ENCODE measurements around the gene MED28. TPM values are rescaled to one million over a fixed set of nuclear protein-coding genes. Genes with fewer than 3 reads are reported as not detected.

The MED28 gene
- polyA plus RNA-seq, 1 of the 3 experiments (the other 2 are of a cell fraction) = 7.5 TPM

DNA sequence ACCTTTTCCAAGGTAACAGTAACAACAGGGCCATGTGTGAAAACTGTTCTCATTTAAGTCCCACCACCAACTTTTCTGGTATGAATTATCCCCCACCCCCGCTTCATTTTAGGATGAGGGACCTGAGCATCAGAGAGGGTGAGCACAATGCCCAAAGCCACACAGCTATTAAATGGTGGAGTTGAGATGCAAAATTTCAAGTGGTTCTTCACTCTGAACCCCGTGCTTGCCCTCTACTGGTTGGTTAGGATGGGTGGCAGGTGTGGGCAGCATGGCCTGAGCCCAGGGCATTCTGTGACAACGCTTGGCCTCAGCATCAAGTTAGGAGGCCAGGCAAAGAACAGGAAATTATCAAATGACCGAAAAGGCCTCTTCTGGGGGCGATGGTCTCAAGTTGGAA, 33.5 kb downstream of the MED28 start:
- Histone ChIP-seq H4K20me1 (ENCODE audit: insufficient read depth) (no peaks in the 10 kb centered on the region), H3F3A (replicated peaks; ENCODE audit: insufficient read depth) (no peaks in the 10 kb centered on the region), H3K4me2 (no peak overlapping the region), H3K36me3 (replicated peaks in 1 of 2; ENCODE audit: control insufficient read depth in 1 of 2, insufficient read depth in 2 of 2, low read length in 1 of 2) (no peaks in the 10 kb centered on the region), H3K27me3 (ENCODE audit: insufficient read depth) (no peaks in the 10 kb centered on the region), H3K9ac (no peak overlapping the region), H3K79me2 (ENCODE audit: insufficient read depth) (no peaks in the 10 kb centered on the region), H3K4me1 (ENCODE audit: control insufficient read depth in 1 of 2, insufficient read depth in 2 of 2, low read depth in 1 of 2, low read length in 1 of 2) (no peaks in the 10 kb centered on the region), H3K9me3 (no peaks in the 10 kb centered on the region), H3K27ac (ENCODE audit: low read depth in 2 of 2, low read length in 1 of 2) (no peak overlapping the region), H2AFZ (ENCODE audit: low read depth) (no peak overlapping the region), H3K4me3 (ENCODE audit: low read depth in 2 of 2, low read length in 1 of 2) (no peak overlapping the region), H3K9me2 (no peaks in the 10 kb centered on the region)
- no peak for DNase-seq
- WGBS (ENCODE audit: low lambda C conversion rate) = 73% methylated on average over 5 of the region's 5 CpGs
- ChIA-PET CTCF (interaction anchor here (1.3 to 1.6 kb wide), 2 partner anchors 10 to 12 kb away, joined by 5 to 10 read pairs; no protein-coding TSS in a partner anchor), POLR2A (no interaction called here)
- no peak for TF ChIP-seq NRF1 (IDR thresholded peaks at IDR 0.05; ENCODE audit: low read depth, low read length)
- TF ChIP-seq JUND (IDR thresholded peaks at IDR 0.05) = no peak
- no peak for TF ChIP-seq RXRA (IDR thresholded peaks at IDR 0.05; ENCODE audit: borderline replicate concordance, low read depth)
- TF ChIP-seq GATA2 (CRISPR knock-in tag; IDR thresholded peaks at IDR 0.05) = no peak
- no peak for TF ChIP-seq MXI1 (IDR thresholded peaks at IDR 0.05; ENCODE audit: low read depth, low read length)
- no peak for TF ChIP-seq CHD2 (IDR thresholded peaks at IDR 0.05; ENCODE audit: low read length, partially characterized antibody)
- no peak for TF ChIP-seq FOXJ3 (CRISPR knock-in tag; IDR thresholded peaks at IDR 0.05)
- TF ChIP-seq ELF1 (IDR thresholded peaks at IDR 0.05) = no peak
- no peak for TF ChIP-seq TAF1 (IDR thresholded peaks at IDR 0.05; ENCODE audit: borderline replicate concordance, low read depth, low read length)
- TF ChIP-seq, protein P1, sequence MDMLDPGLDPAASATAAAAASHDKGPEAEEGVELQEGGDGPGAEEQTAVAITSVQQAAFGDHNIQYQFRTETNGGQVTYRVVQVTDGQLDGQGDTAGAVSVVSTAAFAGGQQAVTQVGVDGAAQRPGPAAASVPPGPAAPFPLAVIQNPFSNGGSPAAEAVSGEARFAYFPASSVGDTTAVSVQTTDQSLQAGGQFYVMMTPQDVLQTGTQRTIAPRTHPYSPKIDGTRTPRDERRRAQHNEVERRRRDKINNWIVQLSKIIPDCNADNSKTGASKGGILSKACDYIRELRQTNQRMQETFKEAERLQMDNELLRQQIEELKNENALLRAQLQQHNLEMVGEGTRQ (IDR thresholded peaks at IDR 0.05; ENCODE audit: borderline replicate concordance, low read depth, low read length) = no peak
- no peak for TF ChIP-seq SMC3 (IDR thresholded peaks at IDR 0.05; ENCODE audit: low read depth, low read length)
- TF ChIP-seq GABPA (IDR thresholded peaks at IDR 0.05; ENCODE audit: low read depth) = no peak
- no peak for TF ChIP-seq RAD21 (IDR thresholded peaks at IDR 0.05; ENCODE audit: low read length)
- TF ChIP-seq, protein P2, sequence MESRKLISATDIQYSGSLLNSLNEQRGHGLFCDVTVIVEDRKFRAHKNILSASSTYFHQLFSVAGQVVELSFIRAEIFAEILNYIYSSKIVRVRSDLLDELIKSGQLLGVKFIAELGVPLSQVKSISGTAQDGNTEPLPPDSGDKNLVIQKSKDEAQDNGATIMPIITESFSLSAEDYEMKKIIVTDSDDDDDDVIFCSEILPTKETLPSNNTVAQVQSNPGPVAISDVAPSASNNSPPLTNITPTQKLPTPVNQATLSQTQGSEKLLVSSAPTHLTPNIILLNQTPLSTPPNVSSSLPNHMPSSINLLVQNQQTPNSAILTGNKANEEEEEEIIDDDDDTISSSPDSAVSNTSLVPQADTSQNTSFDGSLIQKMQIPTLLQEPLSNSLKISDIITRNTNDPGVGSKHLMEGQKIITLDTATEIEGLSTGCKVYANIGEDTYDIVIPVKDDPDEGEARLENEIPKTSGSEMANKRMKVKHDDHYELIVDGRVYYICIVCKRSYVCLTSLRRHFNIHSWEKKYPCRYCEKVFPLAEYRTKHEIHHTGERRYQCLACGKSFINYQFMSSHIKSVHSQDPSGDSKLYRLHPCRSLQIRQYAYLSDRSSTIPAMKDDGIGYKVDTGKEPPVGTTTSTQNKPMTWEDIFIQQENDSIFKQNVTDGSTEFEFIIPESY (IDR thresholded peaks at IDR 0.05; ENCODE audit: borderline replicate concordance, low read depth) = no peak
- no peak for TF ChIP-seq EP300 (IDR thresholded peaks at IDR 0.05; ENCODE audit: borderline replicate concordance in 1 of 2, low read depth in 1 of 2, low read length in 1 of 2)
- no peak for TF ChIP-seq FOXM1 (IDR thresholded peaks at IDR 0.05; ENCODE audit: low read depth)
- no peak for TF ChIP-seq RCOR1 (IDR thresholded peaks at IDR 0.05; ENCODE audit: low read length)
- no peak for TF ChIP-seq YY1 (IDR thresholded peaks at IDR 0.05; ENCODE audit: low read depth)
- no peak for TF ChIP-seq POLR2AphosphoS5 (IDR thresholded peaks at IDR 0.05; ENCODE audit: low read depth, low read length)
- TF ChIP-seq, protein P3, sequence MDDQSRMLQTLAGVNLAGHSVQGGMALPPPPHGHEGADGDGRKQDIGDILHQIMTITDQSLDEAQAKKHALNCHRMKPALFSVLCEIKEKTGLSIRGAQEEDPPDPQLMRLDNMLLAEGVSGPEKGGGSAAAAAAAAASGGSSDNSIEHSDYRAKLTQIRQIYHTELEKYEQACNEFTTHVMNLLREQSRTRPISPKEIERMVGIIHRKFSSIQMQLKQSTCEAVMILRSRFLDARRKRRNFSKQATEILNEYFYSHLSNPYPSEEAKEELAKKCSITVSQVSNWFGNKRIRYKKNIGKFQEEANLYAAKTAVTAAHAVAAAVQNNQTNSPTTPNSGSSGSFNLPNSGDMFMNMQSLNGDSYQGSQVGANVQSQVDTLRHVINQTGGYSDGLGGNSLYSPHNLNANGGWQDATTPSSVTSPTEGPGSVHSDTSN (IDR thresholded peaks at IDR 0.05) = no peak

Measured in SK-N-SH (cell line).